NCI-H82 treated with DMSO at 0.1 percent for 48 hours (cell line): ENCODE measurements around the gene POLA2.

ENCODE experiments used
- DNase-seq: peaks from one replicate; lab custom pipeline; 2025; ENCODE audit not compliant: unreplicated experiment; lab: John Stamatoyannopoulos, UW

The POLA2 gene

DNA sequence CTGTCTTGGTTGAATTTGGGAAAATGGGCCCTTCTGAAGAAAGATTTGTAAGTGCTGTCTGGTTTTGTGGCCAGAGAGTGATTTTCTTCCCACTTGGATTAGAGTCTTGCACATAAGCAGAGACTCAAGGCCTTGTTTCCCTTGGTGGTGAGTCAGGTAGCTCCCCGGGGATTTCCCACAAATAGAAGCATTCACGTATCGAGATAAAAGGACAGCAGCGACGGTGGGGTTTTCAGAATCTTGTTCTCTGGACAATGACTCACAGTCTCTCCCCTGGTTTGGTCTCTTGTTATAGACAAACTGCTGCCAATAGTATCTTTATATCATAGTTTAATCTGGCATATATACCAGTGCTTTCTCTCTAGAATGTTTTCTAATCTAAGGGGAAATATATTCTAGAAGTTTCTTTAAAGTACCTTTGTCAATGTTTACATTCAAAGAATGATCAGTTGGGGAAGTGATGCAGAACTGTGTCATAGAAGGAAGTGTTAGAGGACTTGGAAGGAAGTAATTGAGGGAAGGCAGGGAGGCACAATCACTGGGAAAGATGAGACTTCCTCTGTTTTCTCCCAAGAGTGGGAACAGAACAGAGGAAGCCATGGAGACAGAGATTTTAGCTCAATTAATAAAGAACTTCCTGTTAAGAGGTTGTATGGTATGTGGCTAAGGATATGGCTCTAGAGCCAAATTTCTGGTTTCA is 18.1 kb downstream of the POLA2 start:
- DNase-seq: no peak

DNA sequence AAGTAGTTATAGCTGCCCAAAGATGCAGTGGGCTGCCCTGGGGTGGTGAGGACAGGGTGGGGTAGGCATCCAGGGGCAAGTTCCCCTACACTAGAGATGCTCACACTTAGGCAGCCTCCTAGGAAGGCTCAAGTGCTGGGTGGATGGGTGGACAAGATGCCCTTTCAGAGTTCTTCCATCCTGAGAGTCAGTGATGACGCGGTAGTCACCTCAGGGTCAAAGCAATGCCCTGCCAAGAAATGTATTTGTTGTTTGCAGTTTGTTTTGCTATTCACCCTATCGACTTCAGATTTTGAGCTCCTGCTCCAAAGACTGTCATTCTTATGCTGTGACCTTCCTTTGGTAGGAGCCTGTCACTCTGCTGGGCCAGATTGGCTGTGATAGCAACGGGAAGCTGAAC is 18.9 kb downstream of the POLA2 start:
- DNase-seq: no peak

DNA sequence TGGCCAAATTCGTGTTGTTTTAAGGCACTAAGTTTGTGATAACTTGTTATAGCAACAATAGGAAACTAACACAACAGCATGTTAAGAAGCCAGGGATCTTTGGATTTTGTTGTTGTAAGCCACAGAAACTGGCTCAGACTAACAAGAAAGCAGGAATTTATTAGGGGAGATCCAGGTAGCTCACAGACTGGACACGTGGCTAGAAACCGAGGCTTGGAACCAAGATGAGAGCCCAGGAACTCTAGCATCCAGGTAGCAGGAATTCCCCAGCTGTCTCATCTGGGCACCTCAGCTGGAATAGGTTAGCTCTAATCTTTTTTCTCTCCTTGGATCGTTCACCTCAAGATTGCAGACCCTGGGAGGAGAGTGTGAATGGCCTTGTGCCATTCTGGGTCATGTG is 24.9 kb downstream of the POLA2 start:
- no peak for DNase-seq

DNA sequence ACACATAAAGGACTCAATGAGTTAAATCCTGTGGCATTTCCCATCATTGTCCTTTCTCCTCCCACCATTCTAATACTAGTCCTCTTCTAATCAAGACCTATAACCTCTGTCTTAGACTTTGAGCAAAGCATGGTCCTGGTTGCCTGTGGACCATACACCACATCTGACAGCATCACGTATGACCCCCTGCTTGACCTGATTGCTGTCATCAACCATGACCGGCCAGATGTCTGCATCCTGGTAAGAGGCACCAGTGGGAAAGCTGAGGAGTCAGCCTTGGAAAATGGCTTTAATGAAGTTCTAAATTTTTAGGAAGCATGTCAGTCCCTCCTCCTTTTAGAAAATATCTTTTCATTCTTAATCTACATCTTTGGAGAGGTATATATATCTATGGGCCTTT is 25.8 kb downstream of the POLA2 start:
- DNase-seq: no peak

DNA sequence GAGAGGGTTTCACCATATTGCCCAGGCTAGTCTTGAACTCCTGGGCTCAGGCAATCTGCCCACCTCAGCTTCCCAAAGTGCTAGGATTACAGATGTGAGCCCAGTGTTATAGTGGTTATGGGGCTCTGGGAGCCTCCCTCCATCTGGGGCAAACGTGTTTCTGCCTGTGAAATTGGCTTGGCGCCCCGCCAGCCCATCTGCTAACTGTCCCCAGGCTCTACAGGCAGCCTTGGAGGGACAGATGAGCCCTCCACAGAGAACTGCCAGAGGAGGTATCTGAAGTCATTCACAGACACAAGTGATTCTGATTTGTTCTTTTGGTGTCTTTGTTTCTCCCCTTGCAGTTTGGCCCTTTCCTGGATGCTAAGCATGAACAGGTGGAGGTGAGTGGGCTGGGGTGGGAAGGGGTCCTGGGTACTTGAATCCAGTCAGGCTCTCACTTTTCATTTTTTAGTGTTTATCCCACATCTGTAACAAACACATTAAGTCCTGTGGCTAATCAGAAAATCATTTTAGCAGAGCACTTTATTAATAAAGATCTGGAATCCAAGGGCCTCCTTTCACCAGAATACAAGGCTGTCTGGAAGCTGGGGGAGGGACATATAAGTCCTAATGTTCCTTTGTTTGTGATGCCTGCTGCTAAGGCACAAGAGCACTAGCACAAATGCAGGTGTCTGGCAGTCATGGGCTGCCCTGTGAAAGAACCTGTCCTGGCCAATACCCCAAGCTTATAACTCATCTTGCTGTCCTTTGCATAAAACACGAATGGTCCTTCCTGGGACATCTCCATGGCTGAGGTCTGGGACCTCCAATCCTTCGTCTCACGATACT is 27.2 kb downstream of the POLA2 start:
- peak; percentile 88 for DNase-seq

DNA sequence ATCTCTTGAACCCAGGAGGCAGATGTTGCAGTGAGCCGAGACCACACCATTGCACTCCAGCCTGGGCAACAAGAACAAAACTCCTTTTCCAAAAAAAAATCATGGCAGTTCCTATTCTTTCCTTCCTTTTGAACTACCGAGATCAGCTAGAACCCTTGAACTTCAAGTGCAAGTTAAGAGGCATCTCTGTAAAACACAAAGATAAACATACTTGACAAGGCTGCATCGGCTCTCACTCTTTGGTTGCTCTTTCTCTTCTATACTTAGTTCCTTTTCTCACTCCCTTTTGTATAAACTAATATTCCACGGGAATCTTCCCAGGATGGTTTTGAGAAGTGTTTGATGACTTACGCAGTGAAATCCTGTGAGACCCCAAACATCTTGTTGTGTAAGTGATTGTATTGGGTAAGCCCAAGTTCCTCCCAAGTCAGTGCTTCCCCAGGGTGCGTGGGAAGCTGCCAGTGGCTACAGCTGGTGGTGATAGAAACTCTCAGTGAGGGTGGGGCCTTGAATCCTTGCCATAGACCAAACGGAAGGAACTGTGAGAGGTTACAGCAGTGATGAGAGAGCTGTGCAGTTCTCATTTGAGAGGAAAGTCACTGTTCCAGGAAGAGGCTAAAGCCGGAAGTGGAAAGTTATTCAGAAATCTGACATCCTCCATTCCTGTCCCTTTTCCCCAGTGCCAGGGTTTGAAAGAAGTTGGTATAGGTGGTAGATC is 28.8 kb downstream of the POLA2 start:
- no peak for DNase-seq

DNA sequence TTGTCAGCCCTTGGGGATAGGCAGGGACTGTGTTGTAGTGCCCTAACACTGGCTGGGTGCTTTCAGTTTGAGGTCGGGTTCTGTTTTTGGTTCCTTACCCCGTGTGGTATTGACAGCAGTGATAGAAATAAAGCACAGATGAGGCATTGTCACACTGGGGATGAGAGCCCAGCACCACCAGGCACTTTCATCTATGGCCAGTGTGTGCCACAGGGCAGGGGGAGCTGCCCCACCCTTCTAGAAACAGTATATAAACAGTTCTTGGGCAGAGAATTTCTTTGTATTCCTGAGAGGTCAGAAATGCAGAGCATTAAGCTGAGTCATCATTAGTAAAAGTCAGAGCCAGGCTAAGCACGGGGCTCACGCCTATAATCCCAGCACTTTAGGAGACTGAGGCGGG is 29.9 kb downstream of the POLA2 start:
- DNase-seq: no peak

DNA sequence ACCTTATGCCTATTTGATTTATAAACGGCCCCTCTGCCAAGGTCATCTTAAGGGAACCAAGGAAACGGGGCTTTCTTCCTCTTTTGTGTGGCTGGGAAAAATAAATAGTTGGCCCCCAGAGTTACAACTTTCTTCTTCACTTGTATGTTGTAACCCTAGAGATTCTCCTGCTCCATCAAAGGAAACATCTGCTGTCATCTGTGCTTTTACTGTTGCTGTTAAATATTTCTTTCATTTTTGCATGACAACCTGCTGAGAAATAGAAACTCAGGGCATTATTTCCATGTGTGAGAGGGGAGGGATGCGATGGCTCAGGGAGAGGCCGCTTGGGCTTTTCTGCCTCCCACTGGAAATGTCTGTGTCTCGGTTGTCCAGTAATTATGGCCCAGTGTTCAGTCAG is 31.1 kb downstream of the POLA2 start:
- DNase-seq: no peak

DNA sequence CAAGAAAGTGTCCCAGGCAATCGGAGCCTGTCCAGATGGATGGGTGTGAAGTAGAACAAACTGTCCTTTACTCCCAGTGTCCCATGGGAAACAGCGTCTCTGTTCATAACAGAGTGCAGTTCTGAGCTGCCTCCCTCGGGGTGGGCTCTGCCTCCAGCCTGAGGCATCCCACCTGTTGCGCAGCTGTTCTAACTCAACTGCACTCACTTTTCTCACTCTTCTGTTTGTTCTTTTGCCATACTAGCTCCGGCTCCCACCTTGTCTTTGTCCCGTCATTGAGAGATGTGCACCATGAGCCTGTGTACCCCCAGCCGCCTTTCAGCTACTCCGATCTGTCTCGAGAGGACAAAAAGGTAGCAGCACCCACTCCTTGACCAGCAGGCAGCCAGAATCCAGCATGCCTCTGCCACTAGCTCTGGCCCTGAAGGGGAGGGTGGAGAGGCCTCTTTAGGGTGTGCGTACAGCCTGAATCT is 32.2 kb downstream of the POLA2 start:
- no peak for DNase-seq

DNA sequence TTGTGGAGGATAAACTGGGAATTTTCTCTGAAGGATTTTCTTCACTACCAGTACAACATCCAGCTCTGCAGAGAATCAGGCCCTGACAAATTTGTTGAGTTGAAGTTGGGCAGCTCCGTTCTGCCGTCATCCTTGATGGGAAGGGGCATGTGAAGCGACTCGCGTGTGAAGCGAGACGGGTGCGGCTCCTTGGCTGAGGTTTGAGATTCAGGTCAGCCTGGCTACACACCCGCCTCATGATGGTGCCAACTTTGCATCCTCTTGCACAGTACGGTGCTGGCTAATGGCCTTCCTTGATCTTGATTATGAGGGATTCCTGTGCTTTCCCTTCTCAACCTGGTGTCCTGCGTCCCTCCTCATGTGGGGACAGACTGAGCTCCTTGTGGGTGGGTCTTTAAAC is 33.2 kb downstream of the POLA2 start:
- DNase-seq: no peak

DNA sequence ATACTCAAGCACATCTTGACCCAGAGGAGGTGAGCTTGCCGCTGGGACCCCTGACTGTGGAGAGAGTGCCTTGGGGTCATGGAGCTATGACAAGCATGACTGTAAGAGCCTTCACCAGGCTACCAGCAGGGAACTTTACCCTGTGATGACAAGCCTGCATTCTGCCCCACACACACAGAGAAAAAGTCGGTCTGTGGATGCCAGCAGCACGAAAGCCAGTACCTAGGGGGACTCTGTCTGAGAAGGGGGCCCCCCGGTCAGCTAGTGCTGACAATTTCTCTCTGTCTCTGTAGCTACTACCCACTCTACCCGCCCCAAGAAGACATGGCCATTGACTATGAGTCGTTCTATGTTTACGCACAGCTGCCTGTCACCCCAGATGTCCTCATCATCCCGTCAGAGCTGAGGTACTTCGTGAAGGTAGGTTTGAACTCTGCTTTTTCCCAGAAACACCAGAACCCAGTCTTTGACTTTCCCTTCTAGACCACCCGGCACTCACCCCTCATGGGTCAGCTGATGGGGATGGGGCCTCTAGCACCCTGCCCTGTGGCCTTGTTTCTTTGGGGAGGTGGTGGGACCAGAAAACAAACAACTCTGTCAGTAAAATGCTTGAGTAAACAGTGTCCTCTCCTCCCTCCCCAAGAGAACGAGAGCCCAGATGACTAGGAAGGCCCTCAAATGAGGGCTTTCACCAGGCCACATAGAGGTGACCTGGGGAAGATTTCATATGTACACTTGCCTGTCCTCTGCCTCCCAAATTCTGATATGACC is 34.0 kb downstream of the POLA2 start:
- DNase-seq: no peak

DNA sequence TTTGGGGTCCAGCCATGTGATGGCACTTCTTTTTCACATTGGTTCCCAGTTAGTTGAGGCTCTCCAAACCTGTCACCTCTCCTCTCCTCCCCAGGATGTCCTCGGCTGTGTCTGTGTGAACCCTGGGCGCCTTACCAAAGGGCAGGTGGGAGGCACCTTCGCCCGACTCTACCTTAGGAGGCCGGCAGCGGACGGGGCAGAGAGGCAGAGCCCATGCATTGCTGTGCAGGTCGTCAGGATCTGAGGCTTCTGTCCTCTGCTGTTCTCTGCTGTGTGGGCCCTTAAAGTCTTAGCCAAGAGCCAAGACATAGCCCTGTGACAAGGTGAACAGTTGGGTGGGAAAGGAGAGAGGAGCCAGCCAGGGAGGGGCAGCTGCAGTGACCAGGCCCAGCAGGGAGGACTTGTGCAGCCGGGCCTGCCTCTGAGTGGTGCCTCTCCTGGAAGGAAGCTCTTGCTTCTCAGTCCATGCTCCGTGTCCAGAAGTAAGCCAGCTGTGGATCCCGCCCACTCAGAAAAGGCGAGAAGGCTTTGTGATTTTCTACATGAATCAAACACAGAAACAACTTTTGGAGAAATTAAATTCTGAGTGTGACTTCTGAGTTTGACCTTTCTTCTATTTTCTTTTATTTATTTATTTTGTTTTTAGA is 35.4 kb downstream of the POLA2 start:
- DNase-seq: no peak

DNA sequence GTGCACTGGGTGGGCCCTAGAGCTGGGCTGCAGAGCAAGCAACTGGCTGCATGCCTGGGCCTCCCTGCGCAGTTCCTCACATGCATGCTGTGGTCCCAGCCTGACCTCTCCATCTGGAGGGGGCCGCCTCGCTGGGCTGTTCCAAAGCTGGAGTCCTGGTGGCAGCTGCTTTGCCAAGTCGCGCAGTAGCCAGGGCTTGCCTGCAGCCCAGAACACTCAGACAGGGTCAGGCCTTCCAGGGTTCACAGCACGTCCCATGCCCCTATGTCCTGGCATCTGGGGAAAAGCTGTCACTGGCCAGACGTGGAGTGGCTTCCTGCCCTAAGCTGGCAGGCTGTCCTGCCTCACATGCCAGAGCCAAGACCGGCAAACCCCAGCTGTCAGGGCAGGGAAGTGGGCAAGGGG is 36.4 kb downstream of the POLA2 start:
- DNase-seq: no peak

DNA sequence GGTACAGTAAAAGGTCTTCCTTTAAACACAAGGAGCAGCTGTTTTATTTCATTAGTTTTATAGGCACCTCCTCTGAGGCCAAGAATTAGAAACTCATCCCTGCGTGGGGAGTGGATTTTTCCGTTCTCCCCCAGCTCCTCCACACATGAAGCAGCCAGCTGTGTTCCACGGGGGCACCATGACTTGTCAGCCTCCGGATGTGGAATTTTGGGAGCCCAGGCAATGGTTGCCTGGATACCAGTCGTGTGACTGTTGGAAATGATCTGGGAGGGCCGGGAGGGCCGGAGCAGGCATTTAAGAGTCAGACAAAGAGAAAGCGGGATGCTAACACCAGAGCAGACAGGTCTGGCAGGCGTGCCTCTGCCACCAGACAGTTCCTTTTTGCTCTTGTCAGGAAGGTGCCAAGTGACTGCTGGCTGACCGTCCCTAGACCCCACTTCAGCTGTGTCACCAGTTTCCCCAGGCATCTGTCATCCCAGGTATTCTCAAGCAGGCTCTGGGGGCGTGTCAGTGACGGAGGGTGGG is 37.0 kb downstream of the POLA2 start:
- no peak for DNase-seq

DNA sequence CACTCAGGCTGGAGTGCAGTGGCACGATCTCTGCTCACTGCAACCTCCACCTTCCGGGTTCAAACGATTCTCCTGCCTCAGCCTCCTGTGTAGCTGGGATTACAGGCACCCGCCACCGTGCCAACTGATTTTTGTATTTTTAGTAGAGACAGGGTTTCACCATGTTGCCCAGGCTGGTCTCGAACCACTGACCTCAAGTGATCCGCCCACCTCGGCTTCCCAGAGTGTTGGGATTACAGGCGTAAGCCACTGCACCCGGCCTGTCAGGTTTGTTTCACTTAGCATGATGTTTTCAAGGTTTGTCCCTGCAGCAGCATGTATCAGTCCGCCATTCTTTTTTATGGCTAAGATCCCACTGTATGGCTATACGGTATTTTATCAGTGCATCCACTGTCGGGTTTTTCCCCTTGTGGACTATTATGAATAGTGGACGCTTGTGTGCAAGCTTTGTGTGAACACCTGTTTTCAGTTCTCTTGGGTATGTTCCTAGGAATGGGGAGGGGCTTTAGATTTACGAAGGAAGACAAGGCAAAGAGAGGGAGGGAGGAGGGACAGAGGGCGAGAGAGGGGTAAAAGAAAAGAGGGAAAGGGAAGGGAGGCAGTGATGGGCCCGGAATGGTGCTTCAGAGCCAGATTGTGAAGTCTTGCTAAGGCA is 39.0 kb downstream of the POLA2 start:
- DNase-seq: no peak

DNA sequence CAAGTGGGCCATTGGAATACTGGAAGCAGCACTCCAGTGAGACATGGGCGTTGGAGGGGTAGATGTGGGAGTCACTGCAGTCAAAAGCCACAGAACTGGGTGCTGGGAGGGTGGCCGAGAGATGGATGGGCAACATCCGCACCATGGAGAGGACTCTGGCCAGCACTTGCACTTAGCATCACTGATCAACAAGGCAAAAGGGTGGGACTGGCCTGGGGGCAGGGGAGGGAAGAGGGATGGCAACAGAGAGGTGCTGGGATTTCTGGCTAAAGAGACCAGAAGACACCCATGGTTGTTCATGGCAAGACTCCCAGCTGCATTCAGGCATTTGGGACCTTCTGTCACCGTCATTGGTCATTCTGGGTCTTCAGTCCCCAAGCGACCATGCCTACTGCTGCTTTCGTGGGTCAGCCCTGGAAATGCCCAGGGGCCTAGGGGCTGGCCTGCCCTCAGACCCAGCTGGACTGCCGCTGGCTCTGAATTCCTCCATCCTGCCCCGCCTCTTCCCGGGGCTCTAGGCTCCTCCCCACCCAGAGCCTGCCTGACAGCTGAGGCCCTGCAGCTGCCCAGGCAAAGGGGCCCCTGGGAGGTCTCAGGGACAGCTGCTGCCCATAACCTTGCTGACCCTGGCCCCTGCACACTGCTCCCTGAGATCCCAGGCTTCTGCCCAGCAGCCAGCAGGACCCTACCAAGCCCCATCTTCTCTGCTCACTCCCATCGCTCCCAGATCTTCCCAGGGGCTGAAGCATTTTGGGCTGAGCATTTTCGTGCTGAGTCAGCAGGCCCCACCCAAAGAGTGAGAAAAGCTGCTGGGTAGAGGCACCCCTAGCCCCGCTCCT is 39.9 kb downstream of the POLA2 start:
- DNase-seq: no peak

DNA sequence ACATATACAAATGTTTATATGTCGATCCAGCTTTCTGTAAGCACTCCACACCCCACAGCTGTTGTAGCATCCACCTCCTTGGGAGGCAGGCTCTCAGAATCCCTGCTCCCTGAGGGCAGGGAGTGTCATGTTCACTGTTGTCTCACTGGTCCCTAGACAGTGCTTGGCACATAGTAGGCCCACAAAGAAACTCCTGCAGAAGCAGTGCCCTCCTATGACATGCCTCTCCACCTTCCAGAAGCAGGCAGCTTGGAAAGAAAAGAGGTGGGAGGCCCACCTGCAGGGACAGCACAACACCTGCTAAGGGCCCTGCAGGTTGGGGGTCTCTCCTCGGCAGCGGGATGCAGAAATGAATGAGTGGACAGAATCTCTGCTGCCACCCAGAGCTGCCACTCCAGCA is 41.8 kb downstream of the POLA2 start:
- DNase-seq: no peak

DNA sequence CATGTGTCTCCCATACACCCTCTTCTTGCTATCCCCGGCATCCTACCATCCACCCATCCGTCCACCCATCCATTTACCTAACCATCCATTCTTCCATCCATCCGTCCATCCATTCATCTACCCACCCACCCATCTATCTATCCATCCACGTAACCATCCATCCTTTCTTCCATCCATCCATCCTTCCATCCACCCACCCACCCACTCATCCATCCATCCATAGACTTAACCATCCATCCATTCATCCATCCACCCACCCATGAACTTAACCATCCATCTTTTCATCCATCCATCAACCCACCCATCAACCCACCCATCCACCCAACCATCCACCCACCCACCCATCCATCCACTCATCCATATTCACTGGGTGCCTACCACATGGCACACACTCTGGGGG is 42.3 kb downstream of the POLA2 start:
- DNase-seq: no peak

DNA sequence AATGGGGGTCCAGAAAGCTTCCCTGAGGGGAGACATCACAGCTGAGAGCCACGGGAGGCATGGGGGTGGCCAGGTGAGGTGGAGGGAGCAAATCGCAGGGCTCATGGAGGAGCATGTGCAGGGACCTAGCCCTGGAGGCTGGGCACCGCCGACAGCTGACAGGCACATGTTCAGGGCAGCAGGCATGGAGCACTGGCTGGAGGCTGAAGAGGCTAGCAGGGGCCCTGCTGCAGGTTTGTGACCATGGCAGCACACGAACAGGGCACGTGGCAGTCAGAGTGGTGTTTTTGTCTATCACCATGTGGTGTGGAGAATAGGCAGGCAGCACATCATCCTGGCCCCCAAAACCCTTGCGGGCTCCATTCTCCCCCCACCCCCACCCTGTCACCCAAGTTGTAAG is 42.9 kb downstream of the POLA2 start:
- no peak for DNase-seq
